Heart left ventricle (tissue), 13 donors: ENCODE results near the gene RAD51B.

ENCODE experiments used
- POLR2A ChIP-seq, 2 donors: fragments of 450-650 bp; IDR thresholded peaks; one replicate each; pipeline ENCODE4 v1.6.1; 2017; ENCODE audit warnings: antibody characterized with exemption in 2 of 2, mild to moderate bottlenecking in 2 of 2, moderate library complexity in 2 of 2
- TF ChIP-seq, protein P1 (sequence below), 12 donors: fragments of 200-600 bp; sonication (generic) in 4 of 12; IDR thresholded peaks; one replicate each; pipeline versions ENCODE4 v1.5.0 to v1.8.0; 2018 to 2022; ENCODE audit warnings: antibody characterized with exemption in 12 of 12, mild to moderate bottlenecking in 5 of 12
- donor health status: ischemic (EF 13 %, LVEDD 7.1; RV severe dilation, severe dysfunction).
- donor health status: DM: no; HTN: yes; CAD: no.
- donor health status: DM: no; HTN: no; CAD: no.
- donor health status: ischemic (EF 25% LVEDD 6.9; RV normal size, moderate dysfunction).
- donor health status: ischemic (EF 25% LVEDD 5.7; RV mildly dilated, moderate dysfunction).
- donor health status: ischemic (EF 35%, LVEDD 5.7; RV mildly dilated, moderate dysfunction).
- donor health status: nonischemic (EF 11% LVEDD 7.7; RV severe dilation, severe dysfunction).
- donor health status: DM: yes; HTN: yes; CAD: no.
- donor health status: PGD.
- donor health status: ischemic (EF 29% LVEDD 5.4; RV normal size, mild dysfunction).
- donor health status: nonischemic (EF 23%, LVEDD 6.1; RV moderate dilation, normal function).

DNA sequence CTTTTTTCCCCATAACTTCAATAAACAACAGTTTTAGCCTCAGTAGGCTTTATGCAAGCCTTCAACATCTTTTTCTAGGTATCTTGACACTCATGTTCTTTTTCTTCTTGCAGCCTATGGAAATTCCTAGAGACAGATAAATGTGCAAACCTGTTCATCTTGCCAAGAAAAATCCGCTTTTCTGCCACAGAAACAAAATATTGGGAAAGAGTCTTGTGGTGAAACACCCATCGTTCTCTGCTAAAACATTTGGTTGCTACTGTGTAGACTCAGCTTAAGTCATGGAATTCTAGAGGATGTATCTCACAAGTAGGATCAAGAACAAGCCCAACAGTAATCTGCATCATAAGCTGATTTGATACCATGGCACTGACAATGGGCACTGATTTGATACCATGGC, 677.4 kb downstream of the RAD51B start:
- TF ChIP-seq, protein P1, sequence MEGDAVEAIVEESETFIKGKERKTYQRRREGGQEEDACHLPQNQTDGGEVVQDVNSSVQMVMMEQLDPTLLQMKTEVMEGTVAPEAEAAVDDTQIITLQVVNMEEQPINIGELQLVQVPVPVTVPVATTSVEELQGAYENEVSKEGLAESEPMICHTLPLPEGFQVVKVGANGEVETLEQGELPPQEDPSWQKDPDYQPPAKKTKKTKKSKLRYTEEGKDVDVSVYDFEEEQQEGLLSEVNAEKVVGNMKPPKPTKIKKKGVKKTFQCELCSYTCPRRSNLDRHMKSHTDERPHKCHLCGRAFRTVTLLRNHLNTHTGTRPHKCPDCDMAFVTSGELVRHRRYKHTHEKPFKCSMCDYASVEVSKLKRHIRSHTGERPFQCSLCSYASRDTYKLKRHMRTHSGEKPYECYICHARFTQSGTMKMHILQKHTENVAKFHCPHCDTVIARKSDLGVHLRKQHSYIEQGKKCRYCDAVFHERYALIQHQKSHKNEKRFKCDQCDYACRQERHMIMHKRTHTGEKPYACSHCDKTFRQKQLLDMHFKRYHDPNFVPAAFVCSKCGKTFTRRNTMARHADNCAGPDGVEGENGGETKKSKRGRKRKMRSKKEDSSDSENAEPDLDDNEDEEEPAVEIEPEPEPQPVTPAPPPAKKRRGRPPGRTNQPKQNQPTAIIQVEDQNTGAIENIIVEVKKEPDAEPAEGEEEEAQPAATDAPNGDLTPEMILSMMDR (IDR thresholded peaks at IDR 0.05): no peak
- TF ChIP-seq POLR2A (IDR thresholded peaks at IDR 0.05): no peak
